Measurements from ENCODE around the gene RAPSN.
A peak's percentile ranks its signal among the peaks of the same experiment; 100 is the strongest.

RAPSN gene

DNA sequence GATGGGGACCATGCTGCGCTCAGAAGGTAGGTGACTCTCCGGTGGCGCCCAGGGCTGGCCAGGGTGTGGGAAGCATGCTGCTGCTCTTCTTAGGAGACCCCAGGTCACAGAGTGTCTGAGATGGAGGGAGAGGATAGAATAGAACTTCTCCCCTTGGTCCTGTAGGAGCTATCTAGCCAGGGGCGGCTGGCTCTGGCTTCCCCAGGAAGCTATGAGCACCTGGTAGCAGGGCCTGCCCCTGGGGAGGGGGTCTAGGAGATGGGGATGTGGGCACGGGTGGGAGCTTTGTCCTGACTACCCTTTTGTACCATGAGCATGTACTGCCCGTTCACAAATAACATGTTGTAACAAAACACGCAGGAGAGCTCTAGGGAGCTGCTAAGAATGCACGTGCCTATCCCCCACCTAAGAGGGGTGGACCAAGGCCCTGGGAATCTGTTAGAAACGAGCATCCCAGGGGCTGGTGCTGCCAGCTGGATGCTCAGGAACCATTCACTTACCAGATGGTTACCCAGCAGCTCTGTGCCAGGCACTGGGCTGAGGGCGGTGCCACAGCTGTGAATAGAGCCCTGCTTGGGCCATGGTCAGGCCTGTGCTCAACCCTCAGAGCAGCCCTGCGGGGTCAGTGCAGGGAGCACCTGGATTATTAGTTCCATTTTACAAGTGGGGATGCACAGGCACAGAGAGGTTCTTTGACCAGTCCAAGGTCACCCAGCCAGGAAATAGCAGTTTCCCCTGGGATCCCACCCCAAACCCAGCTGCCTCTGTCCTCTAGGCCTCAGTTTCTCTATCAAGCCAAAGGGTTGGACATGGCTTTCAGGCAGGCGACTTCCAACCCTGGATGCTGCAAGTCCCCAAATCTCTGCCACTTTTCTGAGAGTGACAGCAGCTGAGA, 38.3 kb downstream of the RAPSN start:
- no peak for DNase-seq (ENCODE audit: extremely low spot score, insufficient read length, low read depth)
- FAIRE-seq = no peak

DNA sequence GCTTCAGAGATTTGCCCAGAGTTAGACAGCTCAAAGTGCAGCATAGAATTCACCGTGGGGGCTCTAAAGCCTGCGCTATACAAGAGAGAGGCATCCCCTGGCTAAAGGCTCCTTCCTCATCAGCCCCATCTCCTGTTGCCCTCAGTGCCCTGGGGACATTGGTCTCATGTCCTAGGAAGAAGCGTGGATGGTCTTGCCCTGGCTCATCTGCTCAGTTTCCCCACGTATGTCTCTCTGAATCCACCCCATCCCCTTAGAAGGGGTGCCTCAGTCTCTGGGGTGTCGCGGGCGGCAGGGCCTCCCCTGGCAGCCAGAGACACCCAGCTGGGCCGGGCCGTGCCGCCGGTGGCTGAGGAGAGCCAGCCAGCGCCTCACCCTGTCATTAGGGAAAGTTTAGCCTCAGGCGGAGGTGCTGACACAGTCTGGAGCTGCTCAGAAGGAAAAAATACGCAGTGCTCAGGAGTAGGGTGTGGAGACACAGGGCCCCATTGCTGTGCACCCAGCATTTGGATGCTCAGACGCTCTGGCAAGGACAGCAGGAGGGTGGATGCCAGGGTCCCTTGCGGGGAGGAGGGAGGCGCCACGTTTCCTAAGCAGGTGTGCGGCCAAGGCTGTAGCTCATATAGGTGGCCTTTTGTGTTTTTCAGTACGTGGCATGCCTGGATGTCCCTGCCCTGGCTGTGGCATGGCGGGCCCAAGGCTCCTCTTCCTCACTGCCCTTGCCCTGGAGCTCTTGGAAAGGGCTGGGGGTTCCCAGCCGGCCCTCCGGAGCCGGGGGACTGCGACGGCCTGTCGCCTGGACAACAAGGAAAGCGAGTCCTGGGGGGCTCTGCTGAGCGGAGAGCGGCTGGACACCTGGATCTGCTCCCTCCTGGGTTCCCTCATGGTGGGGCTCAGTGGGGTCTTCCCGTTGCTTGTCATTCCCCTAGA, 39.2 kb downstream of the RAPSN start:
- FAIRE-seq = no peak

DNA sequence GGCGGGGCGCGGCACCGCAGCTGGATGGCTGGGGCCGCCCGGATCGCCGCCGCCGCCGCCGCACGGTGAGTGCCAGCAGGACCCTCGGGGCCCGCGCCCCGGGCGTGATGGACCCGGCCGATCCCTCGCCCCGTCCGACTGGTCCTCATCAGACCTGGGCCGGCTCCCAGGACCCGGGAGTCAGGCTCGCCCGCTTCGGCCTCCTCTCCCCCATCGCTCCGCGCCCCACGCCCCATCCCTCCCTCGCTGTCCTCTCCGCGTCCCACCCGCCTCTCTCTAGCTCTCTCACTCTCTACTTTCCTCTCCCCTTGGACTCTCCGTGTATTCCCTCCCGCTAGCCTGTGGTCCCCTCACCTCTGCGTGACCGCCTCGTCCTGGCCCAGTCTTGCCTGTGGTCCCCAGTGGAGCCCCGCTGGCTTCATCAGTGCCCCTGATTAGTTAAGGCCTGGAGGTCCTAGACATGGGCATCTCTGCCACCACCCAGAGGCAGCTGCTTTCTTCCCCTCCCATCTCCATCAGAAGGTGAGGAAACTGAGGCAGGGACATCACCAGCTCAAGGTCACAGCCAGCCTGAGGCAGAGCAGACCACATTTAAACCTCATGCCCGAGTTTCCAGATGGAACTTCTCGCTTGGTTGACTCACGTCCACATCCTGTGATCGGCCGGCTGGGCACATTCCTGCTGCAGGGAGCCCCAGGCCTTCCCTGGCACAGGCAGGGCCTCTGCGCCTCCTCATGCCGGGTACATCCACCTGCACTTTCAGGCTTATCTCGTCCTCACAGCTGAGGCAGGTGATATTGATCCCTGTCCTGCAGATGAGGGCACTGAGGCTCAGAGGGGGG, 40.1 kb downstream of the RAPSN start:
- DNase-seq (ENCODE audit: extremely low spot score, insufficient read length, low read depth) = no peak
- FAIRE-seq = no peak

More for the DNA sequence above, 39.2 kb downstream of the RAPSN start:
- DNase-seq (ENCODE audit: extremely low spot score, insufficient read length, low read depth) = no peak

DNA sequence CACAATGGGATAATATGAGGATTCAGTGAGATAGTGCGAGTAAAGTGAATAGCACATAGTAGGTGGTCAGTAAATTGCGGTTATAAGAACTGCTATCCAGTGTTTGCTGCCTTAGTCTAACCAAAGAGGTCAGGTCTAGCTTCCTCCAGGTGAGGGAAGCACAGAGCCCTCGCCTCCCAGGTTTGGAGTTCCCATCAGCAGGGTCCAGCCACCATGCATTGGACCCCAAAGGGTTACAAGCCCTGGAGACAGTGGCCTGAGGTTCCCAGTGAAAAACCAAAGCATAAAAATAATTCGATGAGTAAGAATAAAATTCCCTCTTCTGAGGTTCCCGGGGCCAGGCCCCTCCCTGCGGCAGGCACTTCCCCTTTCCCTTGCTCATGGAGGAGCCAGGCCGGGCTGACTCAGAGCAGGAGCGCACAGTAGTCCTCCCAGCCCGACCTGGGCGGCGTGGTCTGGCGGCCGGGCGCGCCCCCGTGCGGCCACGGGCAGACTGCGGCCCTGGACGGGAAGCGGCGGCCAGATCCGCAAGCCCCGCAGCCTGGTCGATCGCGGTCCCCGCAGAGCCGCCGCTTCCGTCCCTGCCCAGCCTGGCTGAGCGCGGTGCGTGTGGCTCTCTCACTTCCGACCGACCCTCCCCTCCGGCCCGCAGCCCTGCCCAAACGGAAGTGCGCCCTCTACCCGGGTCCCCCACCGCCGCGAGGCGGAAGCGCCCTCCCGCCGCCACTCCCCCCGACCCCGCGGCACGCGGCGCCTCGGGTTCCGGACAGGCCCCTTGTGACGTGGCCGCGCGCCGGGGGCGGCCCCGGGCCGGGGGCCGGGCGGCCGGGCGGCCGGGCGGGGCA, 41.0 kb downstream of the RAPSN start, which contains the start of gene SLC39A13:
Gene SLC39A13 (plus strand): TSS at position 845 of the 845 bp plus-strand sequence. CDS start 1,505 bp downstream, outside the sequence.
- FAIRE-seq (peak; percentile 87), DNase-seq (ENCODE audit: extremely low spot score, insufficient read length, low read depth) (peak; percentile 93)

DNA sequence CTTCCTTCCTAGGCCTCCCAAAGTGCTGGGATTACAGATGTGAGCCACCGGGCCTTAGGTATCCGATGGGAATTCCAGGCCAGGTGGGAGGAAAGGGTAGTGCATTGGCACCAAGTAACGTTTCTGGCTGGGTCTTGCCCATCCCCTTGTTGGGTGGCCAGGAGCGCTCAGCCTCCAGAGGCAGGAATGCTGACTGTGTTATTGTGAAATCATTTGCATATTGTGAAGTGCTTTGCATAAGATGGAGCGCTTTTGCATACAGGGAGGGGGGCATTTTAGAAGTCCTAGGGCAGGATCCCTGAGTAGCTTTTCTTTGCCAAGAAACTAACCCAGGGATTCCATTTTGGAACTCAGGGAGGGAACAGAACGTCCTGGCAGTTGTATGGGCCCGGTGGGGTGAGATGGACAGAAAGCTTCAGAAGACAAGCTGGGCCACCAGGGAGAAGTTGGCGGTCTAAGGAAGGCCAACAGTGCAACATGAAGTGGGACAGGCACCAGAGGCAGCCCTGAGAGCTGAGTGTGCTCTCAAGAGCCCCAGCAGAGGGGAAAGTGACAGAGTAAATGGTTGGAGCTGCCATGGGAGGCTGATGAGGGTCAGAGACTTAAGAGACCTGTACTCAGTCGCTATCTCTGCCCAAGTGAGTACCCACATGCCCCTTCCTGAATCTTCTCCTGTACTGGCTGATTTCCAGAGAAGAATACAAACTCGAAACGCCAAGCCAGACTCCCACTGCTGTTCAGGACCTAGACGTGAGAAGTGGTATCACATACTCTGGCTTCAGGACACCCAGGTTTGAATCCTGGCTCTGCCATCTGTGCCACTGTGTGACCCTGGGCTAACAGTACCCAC, 41.8 kb downstream of the RAPSN start:
- FAIRE-seq (no peak), DNase-seq (ENCODE audit: extremely low spot score, insufficient read length, low read depth) (no peak)

DNA sequence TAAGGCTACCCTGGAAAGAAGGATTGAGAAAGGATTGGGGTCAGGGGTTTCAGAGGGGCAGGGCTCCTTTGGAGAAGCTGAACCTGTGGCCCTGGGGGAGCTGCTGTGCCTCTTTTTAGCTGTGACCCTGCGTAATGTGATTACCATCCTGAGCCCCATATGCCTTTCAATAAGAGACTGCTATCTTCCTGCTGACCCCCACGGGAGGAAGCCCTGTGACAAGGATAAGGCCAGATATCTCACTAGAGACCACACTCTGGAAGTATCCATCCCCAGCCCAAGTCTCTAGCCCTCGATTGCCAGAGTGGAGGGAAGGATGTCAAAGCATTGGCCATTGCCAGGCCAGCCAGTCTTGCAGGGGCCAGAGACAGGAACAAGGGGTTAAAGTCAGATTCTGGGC, 45.4 kb downstream of the RAPSN start:
- DNase-seq (ENCODE audit: extremely low spot score, insufficient read length, low read depth) (no peak), FAIRE-seq (no peak)

DNA sequence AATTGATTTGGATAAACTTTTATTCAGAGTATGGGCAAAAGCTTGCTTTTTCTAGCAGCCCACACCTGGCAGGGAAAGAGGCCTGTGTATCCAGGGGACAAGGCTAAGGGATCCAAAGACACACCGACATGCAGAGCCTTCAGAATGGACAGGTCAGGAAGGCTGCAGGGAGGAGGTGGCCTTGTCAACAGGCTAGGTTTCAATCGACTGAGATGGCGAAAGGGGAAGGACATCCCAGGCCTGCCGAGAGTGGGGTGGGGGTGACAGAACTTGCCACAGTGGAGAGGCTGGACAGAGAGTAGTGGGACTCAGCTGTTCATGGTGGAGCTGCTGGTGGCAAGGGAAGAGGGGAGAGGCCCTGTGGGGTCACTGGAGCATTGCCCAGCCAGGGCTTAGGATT, 45.8 kb downstream of the RAPSN start:
- FAIRE-seq = no peak
- DNase-seq (ENCODE audit: extremely low spot score, insufficient read length, low read depth) = no peak

DNA sequence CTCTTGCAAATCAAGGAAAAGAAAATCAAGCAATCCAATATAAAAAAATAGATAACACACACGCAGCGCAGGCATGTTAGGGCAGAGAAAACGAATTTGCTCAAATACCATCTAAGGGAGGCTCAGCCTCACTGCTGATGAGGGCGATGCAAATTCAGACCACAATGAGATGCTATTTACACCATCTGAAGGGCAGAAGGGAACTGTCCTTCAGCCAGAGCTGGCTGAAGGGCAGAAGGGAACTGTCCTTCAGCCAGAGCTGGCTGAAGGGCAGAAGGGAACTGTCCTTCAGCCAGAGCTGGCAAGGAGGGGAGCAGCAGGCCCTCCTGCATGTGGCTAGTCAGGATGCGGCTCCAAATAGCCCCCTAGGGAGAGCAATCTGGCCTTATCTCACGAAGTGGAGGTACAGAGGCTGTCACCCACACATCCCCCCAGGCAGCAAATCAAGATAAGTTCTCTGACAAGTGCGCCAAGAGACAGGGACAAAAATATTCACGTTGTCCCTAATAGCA, 48.1 kb downstream of the RAPSN start:
- DNase-seq (ENCODE audit: extremely low spot score, insufficient read length, low read depth) = no peak
- peak; percentile 71 for FAIRE-seq

DNA sequence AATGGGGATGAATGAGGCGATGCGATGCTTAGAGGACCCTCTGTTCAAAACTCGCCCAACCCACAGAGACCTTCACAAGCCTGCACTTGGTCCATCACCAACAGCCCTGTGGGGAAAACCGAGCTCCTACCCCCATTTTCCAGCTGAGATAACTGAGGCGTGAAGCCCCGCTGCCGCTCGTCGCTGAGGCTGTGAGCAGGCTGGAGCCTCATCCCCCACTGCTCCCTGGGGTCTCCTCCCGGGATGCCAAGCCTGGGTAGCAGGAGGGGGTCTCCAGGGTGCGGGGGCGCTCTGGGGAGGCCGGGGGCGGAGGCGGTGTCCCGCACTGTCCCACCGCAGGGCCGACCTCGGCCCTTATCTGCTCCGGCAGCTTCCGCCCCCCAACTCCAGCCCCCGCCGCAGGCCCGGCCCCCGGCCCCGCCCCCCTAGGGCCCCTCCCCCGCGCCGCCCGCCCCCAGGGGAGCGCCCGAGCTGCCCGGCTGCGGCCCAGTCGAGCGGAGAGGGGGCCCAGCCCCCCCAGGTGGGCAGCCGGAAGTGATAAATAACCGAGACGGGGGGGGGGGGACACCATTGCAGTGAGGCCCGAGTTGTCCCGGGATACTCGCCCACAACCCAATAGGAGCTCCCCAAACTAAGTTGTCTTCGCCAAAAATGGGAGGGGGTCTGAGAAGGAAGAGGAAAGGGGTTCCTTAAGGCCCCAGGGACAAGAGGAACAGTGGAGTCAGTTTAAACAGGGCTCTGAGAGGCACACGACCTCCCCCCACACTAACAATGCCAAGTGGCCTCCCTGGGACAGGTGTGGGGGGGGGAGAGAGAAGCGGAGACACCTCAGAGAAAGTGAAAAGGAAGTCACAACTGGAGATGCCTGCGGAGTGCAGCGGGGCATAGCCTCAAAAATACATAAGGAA, 48.8 kb downstream of the RAPSN start:
- peak; percentile 12 for FAIRE-seq

DNA sequence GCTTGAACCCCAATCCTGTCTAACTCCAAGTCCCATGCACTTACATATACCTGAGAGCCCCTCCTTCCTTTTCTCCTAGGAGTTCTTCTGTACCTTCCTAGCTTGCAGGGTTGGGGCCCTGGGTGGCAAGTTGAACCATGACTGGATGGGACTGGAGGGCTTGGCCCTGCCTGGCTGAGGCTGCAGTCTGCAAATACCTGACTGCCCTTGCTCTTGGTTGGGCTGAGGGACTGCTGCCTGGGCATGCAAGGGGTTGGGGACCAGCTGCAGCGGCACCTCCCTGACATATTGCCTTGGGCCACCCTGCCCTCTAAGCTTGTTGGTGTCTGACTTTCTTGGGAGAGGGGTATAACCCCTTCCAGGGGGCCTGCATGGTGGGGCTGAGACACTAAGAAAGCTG, 50.4 kb downstream of the RAPSN start:
- DNase-seq (ENCODE audit: extremely low spot score, insufficient read length, low read depth) (no peak), FAIRE-seq (no peak)

More for the DNA sequence above, 48.8 kb downstream of the RAPSN start:
- no peak for DNase-seq (ENCODE audit: extremely low spot score, insufficient read length, low read depth)

DNA sequence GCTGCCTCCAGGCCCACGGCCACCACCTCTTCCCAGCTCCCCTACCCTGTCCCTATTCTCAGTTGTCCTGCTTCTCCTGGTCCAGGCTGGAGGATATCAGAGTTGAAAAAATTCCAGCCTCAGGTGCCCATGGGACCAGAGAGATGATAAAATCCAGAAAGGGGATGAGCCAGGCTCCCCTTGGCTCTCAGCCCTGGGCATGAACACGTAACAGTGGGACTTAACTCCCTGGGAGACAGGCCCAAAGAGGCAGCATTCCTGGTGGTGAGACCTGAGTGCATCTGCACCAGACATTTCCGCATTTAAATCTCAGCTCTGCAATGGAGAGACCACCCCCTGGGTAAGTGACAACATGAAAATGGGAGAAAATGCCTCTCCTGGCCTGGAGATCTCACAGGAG, 50.9 kb downstream of the RAPSN start:
- DNase-seq (ENCODE audit: extremely low spot score, insufficient read length, low read depth) = no peak
- FAIRE-seq = no peak

DNA sequence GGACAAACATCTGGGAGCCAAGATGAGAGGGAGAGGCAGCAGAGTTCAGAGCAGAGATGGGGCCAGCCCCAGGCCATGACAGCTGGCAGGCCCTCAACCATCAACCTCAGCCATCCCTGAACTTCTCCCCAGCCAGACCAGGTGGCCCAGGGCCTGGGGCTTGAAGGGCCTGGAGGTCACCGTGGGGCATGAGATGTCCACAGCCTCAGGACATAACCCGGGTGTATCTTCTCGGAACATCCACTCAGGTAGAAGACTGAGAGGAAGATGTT, 53.0 kb downstream of the RAPSN start:
- DNase-seq (ENCODE audit: extremely low spot score, insufficient read length, low read depth) (no peak), FAIRE-seq (no peak)

DNA sequence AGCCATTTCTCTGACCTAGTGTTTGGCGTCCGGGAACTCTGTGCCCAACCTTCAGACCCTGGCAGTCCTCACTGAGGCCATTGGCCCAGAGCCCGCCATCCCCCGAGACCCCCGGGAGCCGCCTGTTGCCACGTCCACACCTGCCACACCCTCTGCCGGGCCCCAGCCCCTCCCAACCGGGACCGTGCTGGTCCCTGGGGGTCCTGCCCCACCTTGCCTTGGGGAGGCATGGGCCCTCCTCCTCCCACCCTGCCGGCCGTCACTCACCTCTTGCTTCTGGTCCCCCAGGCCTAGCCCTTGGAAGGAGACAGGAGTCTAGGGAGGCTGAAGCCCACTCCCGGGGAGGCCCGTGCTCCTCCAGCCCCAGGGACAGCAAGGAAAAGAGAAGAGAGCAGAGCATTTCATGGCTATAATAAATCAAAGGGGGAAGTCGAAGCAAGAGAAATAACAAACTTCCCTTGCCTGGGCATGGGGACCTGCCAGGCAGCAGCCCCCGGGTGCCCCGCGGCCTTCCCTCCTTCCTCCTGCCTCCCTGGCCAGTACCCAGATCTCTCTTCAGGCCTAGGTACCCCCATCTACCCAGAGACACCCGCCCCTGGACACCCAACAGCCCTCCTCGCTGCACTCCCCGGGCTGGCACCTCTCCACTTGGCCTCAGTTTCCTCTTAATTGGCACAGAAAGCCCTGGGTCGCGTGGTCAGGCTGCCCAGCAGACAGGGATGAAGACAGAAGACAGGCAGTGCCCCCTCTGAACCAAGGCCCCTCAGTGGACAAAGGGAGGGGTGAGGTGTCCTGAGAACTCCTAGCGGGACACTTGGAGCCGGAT, 53.5 kb downstream of the RAPSN start:
- FAIRE-seq = no peak
- DNase-seq (ENCODE audit: extremely low spot score, insufficient read length, low read depth) = no peak

DNA sequence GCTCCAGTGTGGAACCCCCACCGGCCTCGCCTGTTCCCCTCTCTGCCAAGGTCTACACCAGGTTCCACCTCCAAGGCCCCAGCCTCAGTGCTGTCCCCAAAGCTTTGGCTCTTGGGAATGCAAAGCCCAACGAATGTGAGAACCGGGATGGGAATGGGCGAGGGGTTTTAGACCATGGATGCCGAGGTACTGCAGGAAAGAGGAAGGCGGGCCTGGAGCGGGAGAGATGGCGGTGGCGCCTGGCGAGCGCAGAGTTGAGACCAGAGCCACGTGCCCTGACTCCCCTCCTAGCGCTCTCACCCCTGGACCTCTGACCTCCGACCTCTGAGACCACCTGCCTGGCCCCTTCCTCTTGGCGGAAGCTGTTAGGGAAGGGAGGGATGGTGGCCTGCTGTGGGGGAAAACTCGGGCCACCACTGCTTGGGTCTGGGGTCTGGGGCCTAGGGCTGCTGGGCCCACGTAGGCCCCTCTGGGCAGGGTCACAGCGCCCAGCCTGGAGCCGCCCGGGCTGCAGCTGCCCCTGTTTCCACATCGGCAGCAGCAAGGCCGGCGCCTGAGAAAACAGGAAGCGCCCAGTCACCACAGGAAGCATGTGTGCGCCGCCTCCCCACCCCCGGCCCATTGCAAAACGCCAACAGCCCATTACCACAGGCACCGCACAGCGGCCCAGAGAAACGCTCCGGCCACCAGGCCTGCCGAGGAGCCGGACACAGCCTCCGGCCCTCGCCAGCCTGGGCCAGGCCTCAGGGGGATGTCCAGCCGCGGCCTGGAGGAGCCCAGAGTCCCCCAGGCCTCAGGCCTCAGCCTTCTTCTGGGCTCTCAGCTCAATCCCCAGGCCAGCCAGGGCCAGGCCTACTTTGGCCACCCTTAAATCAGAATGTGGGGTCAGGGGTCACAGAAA, 54.4 kb downstream of the RAPSN start:
- peak; percentile 79 for FAIRE-seq
- DNase-seq (ENCODE audit: extremely low spot score, insufficient read length, low read depth) = peak; percentile 75

DNA sequence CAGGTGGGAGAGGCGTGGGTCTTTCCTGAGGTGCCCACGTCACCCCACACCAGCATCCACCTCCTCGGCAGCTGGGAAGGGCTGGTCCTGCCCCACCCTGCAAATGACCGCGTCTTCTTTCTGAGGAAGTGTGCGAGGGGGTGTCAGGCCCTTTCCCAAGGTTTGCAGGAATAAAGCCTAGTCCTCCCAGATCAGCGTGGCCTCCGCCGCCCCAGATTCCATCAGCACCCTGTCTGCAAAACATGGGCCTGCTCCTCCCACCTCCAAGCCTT, 55.0 kb downstream of the RAPSN start:
- DNase-seq (ENCODE audit: extremely low spot score, insufficient read length, low read depth) (no peak), FAIRE-seq (no peak)
